ENCODE measurements around the gene KIAA1614.
"Not testable (repeated sequence)": the region's sequence is repeated elsewhere in the genome, so short reads cannot be mapped to it uniquely, and the experiment has no call there.

KIAA1614 gene

GRCh38 chr1:180952657-180953013 lies 39.9 kb downstream of the KIAA1614 start:
- DNase-seq (ENCODE audit: low read depth) = no peak
- TF ChIP-seq CTCF (conservative IDR thresholded peaks at IDR 0.05; ENCODE audit: low read depth, low read length) = no peak
- no peak overlapping the region for H3K4me3 ChIP-seq (ENCODE audit: low read length)

- TF ChIP-seq CTCF (conservative IDR thresholded peaks at IDR 0.05; ENCODE audit: low read depth, low read length) = no peak
- no peak for DNase-seq (ENCODE audit: low read depth)
Observed at GRCh38 chr1:180953291-180954004, 40.8 kb downstream of the KIAA1614 start.

GRCh38 chr1:180954005-180954800 lies 41.5 kb downstream of the KIAA1614 start:
- no peak for DNase-seq (ENCODE audit: low read depth)
- peak overlapping the region; percentile 35 for H3K4me3 ChIP-seq (ENCODE audit: low read length)
- TF ChIP-seq CTCF (conservative IDR thresholded peaks at IDR 0.05; ENCODE audit: low read depth, low read length) = no peak

More at GRCh38 chr1:180953291-180954004, 40.8 kb downstream of the KIAA1614 start:
- H3K4me3 ChIP-seq (ENCODE audit: low read length) = peak overlapping the region; percentile 25

GRCh38 chr1:180954801-180955165 lies 42.1 kb downstream of the KIAA1614 start:
- no peak for TF ChIP-seq CTCF (conservative IDR thresholded peaks at IDR 0.05; ENCODE audit: low read depth, low read length)
- DNase-seq (ENCODE audit: low read depth) = no peak
- no peak overlapping the region for H3K4me3 ChIP-seq (ENCODE audit: low read length)

- no peak for DNase-seq (ENCODE audit: low read depth)
- H3K4me3 ChIP-seq (ENCODE audit: low read length) = no peak overlapping the region
- TF ChIP-seq CTCF (conservative IDR thresholded peaks at IDR 0.05; ENCODE audit: low read depth, low read length) = no peak
Observed at GRCh38 chr1:180956028-180956640, 43.4 kb downstream of the KIAA1614 start.

GRCh38 chr1:180959620-180960019 lies 46.9 kb downstream of the KIAA1614 start:
- H3K4me3 ChIP-seq (ENCODE audit: low read length) = not testable (repeated sequence)

GRCh38 chr1:180961622-180962021 lies 48.9 kb downstream of the KIAA1614 start:
- TF ChIP-seq CTCF (conservative IDR thresholded peaks at IDR 0.05; ENCODE audit: low read depth, low read length) = no peak
- no peak overlapping the region for H3K4me3 ChIP-seq (ENCODE audit: low read length)

More at GRCh38 chr1:180959620-180960019, 46.9 kb downstream of the KIAA1614 start:
- not testable (repeated sequence) for DNase-seq (ENCODE audit: low read depth)

More at GRCh38 chr1:180961622-180962021, 48.9 kb downstream of the KIAA1614 start:
- DNase-seq (ENCODE audit: low read depth) = no peak

All from retinal pigment epithelial cell (primary cell).